Gastrocnemius medialis (tissue), 4 donors: ENCODE data around the gene CD63.

Experiments used
- CTCF ChIP-seq, 5 experiments: fragments of 450-650 bp in 3 of 5; fragments of 200-600 bp in 2 of 5; sonication (generic) in 2 of 5; IDR thresholded peaks in 4 of 5; conservative IDR thresholded peaks in 1 of 5; 1 replicate in 4 of 5; 2 replicates in 1 of 5; pipeline ENCODE4 v1.5.1; 2016 to 2019; ENCODE audit warnings: antibody characterized with exemption in 5 of 5, mild to moderate bottlenecking in 3 of 5, moderate library complexity in 3 of 5
- POLR2A ChIP-seq, 2 donors: fragments of 450-650 bp; IDR thresholded peaks; one replicate each; pipeline ENCODE4 v1.6.1; 2017; ENCODE audit warnings: antibody characterized with exemption in 2 of 2, mild to moderate bottlenecking in 2 of 2, moderate library complexity in 2 of 2

- no peak for TF ChIP-seq CTCF (IDR thresholded peaks at IDR 0.05 in 4 of 5, conservative IDR thresholded peaks at IDR 0.05 in 1 of 5)
- TF ChIP-seq POLR2A (IDR thresholded peaks at IDR 0.05): no peak
Measured at GRCh38 chr12:55732288-55732687, 3.5 kb upstream of the CD63 start.
